Thyroid gland (tissue), 4 donors: ENCODE measurements around the gene TMEM131L.

Experiments
- POLR2A ChIP-seq, 2 donors: fragments of 450-650 bp; IDR thresholded peaks; one replicate each; pipeline ENCODE4 v1.6.1; 2017; ENCODE audit warnings: antibody characterized with exemption in 2 of 2, mild to moderate bottlenecking in 2 of 2, moderate library complexity in 1 of 2
- TF ChIP-seq, protein P1 (sequence below), 6 experiments: fragments of 200-600 bp in 3 of 6; fragments of 450-650 bp in 3 of 6; sonication (generic) in 3 of 6; IDR thresholded peaks; one replicate each; pipeline ENCODE4 v1.5.1; 2016 to 2019; ENCODE audit warnings: antibody characterized with exemption in 6 of 6, mild to moderate bottlenecking in 2 of 6, inconsistent platforms in 1 of 6, moderate library complexity in 1 of 6

DNA sequence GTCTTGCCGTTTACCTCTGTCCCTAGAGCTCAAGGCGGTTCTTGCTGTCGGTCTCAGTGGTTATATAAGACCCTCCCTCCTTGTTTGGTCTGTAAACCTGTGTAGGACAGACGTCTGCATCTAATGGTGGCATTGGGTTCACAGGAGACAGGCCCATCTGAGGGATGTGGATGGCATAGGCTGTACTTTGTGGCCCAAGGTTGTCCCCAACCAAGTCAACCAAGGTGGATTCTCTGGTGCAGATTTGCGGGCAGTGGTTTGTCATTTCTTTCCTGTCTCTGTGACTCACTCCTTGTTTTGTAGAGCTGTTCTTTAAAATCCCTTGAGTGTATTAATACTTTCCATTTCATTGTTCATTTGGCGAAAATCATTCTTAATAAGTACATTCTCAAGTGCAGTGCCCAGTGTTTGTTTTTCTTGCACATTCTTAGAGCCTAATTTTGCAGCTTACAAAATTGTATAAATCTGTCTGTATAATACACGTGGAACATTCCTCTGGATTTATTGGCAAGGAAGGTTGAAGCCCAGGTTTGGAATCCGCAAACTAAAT lies 149.9 kb downstream of the TMEM131L start:
- TF ChIP-seq, protein P1, sequence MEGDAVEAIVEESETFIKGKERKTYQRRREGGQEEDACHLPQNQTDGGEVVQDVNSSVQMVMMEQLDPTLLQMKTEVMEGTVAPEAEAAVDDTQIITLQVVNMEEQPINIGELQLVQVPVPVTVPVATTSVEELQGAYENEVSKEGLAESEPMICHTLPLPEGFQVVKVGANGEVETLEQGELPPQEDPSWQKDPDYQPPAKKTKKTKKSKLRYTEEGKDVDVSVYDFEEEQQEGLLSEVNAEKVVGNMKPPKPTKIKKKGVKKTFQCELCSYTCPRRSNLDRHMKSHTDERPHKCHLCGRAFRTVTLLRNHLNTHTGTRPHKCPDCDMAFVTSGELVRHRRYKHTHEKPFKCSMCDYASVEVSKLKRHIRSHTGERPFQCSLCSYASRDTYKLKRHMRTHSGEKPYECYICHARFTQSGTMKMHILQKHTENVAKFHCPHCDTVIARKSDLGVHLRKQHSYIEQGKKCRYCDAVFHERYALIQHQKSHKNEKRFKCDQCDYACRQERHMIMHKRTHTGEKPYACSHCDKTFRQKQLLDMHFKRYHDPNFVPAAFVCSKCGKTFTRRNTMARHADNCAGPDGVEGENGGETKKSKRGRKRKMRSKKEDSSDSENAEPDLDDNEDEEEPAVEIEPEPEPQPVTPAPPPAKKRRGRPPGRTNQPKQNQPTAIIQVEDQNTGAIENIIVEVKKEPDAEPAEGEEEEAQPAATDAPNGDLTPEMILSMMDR (IDR thresholded peaks at IDR 0.05) = no peak
- TF ChIP-seq POLR2A (IDR thresholded peaks at IDR 0.05) = no peak
